Spleen (tissue), 11 donors: Measurements from ENCODE around the gene MCM10. TPM values are rescaled to one million over a fixed set of nuclear protein-coding genes. Genes with fewer than 3 reads are reported as not detected.
"Not testable (repeated sequence)": the region's sequence is repeated elsewhere in the genome, so short reads cannot be mapped to it uniquely, and the experiment has no call there.

Experiments
- DNase-seq: peaks from one replicate; pipeline ENCODE4 v3.0.0-alpha.2; 2020
- H3K27ac ChIP-seq, 8 donors: fragments of 200-600 bp; sonication (generic) in 7 of 8; 1 replicate in 4 of 8; 2 replicates in 4 of 8; pipeline versions ENCODE4 v1.5.0 to v1.8.0; 2016 to 2021; ENCODE audit warnings: inconsistent platforms in 4 of 8, mild to moderate bottlenecking in 4 of 8, moderate library complexity in 1 of 8
- H3K27me3 ChIP-seq, 7 donors: fragments of 200-600 bp; sonication (generic) in 6 of 7; replicated peaks in 1 of 7; 1 replicate in 4 of 7; 2 replicates in 3 of 7; pipeline versions ENCODE4 v1.5.0 to v1.8.0; 2016 to 2021; ENCODE audit warnings: inconsistent platforms in 3 of 7, mild to moderate bottlenecking in 1 of 7
- H3K36me3 ChIP-seq, 6 donors: fragments of 200-600 bp; sonication (generic) in 5 of 6; 1 replicate in 4 of 6; 2 replicates in 2 of 6; pipeline versions ENCODE4 v1.5.0 to v1.8.0; 2016 to 2021; ENCODE audit warnings: inconsistent platforms in 2 of 6
- H3K4me1 ChIP-seq, 6 donors: fragments of 200-600 bp; sonication (generic) in 5 of 6; 1 replicate in 3 of 6; 2 replicates in 3 of 6; pipeline versions ENCODE4 v1.5.0 to v1.8.0; 2016 to 2021; ENCODE audit warnings: inconsistent platforms in 3 of 6
- H3K4me3 ChIP-seq, 8 donors: fragments of 200-600 bp; sonication (generic) in 7 of 8; 1 replicate in 4 of 8; 2 replicates in 4 of 8; pipeline versions ENCODE4 v1.5.0 to v1.8.0; 2016 to 2021; ENCODE audit warnings: inconsistent platforms in 4 of 8, mild to moderate bottlenecking in 4 of 8, moderate library complexity in 2 of 8
- H3K9me3 ChIP-seq, 8 donors: fragments of 200-600 bp; sonication (generic) in 7 of 8; 1 replicate in 4 of 8; 2 replicates in 4 of 8; pipeline versions ENCODE4 v1.5.0 to v1.8.0; 2016 to 2021; ENCODE audit warnings: inconsistent platforms in 4 of 8
- POLR2A ChIP-seq, 3 donors: fragments of 450-650 bp; IDR thresholded peaks; one replicate each; pipeline ENCODE4 v1.5.1; 2017; ENCODE audit warnings: antibody characterized with exemption in 3 of 3, mild to moderate bottlenecking in 1 of 3
- POLR2AphosphoS5 ChIP-seq, 3 donors: sonication (generic); formaldehyde crosslinking; IDR thresholded peaks; one replicate each; pipeline ENCODE4 v1.5.1; 2017; ENCODE audit warnings: antibody characterized with exemption in 3 of 3
- WGBS, 5 donors: extraction: QIAGEN DNeasy Blood & Tissue Kit in 3 of 5; methylation state at CpG; one replicate each; pipeline versions ENCODE4 v1.1.5 to v1.1.7; 2013 to 2018; 5-methylcytosine and 5-hydroxymethylcytosine counted together
- intact Hi-C: fragments of 100-400 bp; cut with DNase I; formaldehyde crosslinking; loops from one replicate; pipeline ENCODE4 v1.15.0; 2023; ENCODE audit warnings: low total_unique reads
- polyA plus RNA-seq, 3 donors: library from polyadenylated mRNA; stranded (reverse); fragments of 200-250 nt; gene quantifications; one replicate each; pipeline ENCODE4 v1.2.1, GENCODE V29; 2013
- total RNA-seq, 7 donors: library from RNA; depleted of rRNA in 3 of 7; stranded (reverse); fragments of >200 nt in 3 of 7; fragmentation: NEBNext Ultra II Directional in 4 of 7; extraction: Animal tissue kit (Norgen Biotek cat#: 25700) in 4 of 7; gene quantifications; one replicate each; pipeline versions ENCODE4 v1.1.0 to v1.2.1, GENCODE V29; 2016 to 2021
- TF ChIP-seq, protein P1 (sequence below), 11 experiments: fragments of 200-600 bp in 7 of 11; fragments of 450-650 bp in 4 of 11; sonication (generic) in 4 of 11; IDR thresholded peaks in 8 of 11; conservative IDR thresholded peaks in 3 of 11; 1 replicate in 7 of 11; 2 replicates in 4 of 11; pipeline versions ENCODE4 v1.4.0 to v1.8.0; 2016 to 2021; ENCODE audit warnings: antibody characterized with exemption in 11 of 11, inconsistent platforms in 4 of 11, mild to moderate bottlenecking in 1 of 11
- donor health status: healthy with polysubstance abuse.
- donor health status: DM: no; HTN: no; CAD: no; lungs with moderate emphysema.
- donor health status: DM: no; HTN: no; CAD: no.
- donor health status: Bipolar disorder and iron deficiency.
- donor health status: healthy.
- donor health status: DM: no; HTN: no; CAD: no.
- donor health status: DM: yes; HTN: yes; CAD: no.

MCM10 gene
- total and polyA plus RNA-seq, 10 donors = 0.24 to 5.3 (median 1.7) TPM

DNA sequence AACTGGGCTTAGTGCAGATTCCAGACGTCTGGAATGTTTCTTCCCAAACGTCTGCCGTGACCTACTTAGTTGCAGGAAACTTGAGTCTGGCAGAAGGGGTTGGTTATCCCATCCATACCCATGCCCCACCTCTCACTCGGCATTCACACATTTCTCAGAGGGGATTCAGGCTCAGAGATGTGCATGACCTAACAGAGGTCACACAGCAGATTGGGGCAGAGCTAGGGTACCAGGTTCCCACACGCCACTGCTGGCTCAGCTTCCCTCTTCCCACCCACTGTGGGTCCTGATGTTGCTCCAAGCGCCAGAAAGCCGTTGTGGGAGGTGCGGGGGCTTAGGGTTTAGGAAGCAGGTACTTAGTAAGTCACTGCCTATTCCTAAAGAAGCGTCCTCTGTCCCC is 69.8 kb downstream of the MCM10 start:
- intact Hi-C loops = no loop called here
- H3K4me1 ChIP-seq = no peaks in the 10 kb centered on the region

DNA sequence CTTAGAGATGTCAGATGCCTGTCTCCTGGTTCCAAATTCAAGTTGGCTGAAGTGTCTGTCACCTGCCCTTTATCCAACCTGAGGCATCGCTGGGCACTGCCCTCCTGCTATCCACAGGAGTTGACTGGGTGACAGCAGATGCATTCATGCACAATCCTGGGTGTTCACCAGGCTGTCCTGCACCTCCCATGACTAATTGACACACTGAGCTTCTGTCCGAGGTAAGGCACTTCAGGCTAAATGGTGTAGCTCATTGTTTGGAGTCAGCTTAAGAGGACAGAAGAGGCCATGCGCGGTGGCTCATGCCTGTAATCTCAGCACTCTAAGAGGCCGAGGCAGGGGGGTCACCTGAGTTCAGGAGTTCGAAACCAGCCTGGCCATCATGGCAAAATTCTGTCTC is 70.5 kb downstream of the MCM10 start:
- H3K27ac ChIP-seq = no peak overlapping the region
- peaks cover 0 to 13% (median 0%) of the 10 kb centered on the region in 7 donors for H3K27me3 ChIP-seq
- WGBS, 5 donors = 89 to 96% (median 91%) methylated on average over 6 of the region's 6 CpGs
- H3K9me3 ChIP-seq = no peaks in the 10 kb centered on the region
- intact Hi-C loops = no loop called here
- TF ChIP-seq, protein P1, sequence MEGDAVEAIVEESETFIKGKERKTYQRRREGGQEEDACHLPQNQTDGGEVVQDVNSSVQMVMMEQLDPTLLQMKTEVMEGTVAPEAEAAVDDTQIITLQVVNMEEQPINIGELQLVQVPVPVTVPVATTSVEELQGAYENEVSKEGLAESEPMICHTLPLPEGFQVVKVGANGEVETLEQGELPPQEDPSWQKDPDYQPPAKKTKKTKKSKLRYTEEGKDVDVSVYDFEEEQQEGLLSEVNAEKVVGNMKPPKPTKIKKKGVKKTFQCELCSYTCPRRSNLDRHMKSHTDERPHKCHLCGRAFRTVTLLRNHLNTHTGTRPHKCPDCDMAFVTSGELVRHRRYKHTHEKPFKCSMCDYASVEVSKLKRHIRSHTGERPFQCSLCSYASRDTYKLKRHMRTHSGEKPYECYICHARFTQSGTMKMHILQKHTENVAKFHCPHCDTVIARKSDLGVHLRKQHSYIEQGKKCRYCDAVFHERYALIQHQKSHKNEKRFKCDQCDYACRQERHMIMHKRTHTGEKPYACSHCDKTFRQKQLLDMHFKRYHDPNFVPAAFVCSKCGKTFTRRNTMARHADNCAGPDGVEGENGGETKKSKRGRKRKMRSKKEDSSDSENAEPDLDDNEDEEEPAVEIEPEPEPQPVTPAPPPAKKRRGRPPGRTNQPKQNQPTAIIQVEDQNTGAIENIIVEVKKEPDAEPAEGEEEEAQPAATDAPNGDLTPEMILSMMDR (IDR thresholded peaks at IDR 0.05 in 8 of 11, conservative IDR thresholded peaks at IDR 0.05 in 3 of 11) = no peak
- TF ChIP-seq POLR2A (IDR thresholded peaks at IDR 0.05) (no peak), POLR2AphosphoS5 (IDR thresholded peaks at IDR 0.05) (no peak)
- no peak overlapping the region for H3K4me3 ChIP-seq
- H3K36me3 ChIP-seq = no peaks in the 10 kb centered on the region
- no peaks in the 10 kb centered on the region for H3K4me1 ChIP-seq
- DNase-seq = no peak

More for the DNA sequence above, 69.8 kb downstream of the MCM10 start:
- peaks cover 0 to 13% (median 0%) of the 10 kb centered on the region in 7 donors for H3K27me3 ChIP-seq
- no peaks in the 10 kb centered on the region for H3K9me3 ChIP-seq
- H3K4me3 ChIP-seq = no peak overlapping the region
- WGBS, 5 donors = 74 to 80% (median 79%) methylated on average over 8 to 9 of the region's 9 CpGs
- no peak for DNase-seq
- TF ChIP-seq POLR2AphosphoS5 (IDR thresholded peaks at IDR 0.05) (no peak), POLR2A (IDR thresholded peaks at IDR 0.05) (no peak)
- TF ChIP-seq, protein P1 (IDR thresholded peaks at IDR 0.05 in 8 of 11, conservative IDR thresholded peaks at IDR 0.05 in 3 of 11) = no peak
- no peaks in the 10 kb centered on the region for H3K36me3 ChIP-seq
- no peak overlapping the region for H3K27ac ChIP-seq

DNA sequence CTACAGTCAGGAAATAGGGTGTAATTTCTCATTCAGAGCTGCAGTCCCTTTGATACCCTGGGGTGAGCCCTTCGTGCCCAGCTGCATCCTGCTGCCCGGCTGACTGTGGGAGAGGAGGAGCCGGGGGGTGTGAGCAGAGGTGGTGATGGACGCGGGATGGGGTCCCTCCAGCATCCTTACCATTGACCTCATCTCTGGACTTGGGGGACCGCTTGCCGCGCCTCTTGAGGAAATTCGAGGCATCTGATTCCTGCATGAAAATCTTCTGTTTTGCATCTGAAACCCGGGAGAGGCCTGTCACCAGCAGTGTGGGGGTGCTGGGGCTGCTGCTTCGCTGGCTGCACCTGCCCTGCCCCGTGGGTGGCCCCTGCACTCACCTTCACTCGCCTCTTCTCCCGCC is 72.0 kb downstream of the MCM10 start:
- intact Hi-C loops = no loop called here
- Histone ChIP-seq H3K27ac (no peak overlapping the region), H3K9me3 (no peaks in the 10 kb centered on the region), H3K36me3 (no peaks in the 10 kb centered on the region), H3K4me3 (no peak overlapping the region), H3K27me3 (peaks cover 0 to 13% (median 0%) of the 10 kb centered on the region in 7 donors), H3K4me1 (no peaks in the 10 kb centered on the region)
- no peak for TF ChIP-seq POLR2AphosphoS5 (IDR thresholded peaks at IDR 0.05)
- TF ChIP-seq, protein P1 (IDR thresholded peaks at IDR 0.05 in 8 of 11, conservative IDR thresholded peaks at IDR 0.05 in 3 of 11) = no peak
- no peak for TF ChIP-seq POLR2A (IDR thresholded peaks at IDR 0.05)
- WGBS, 5 donors = 54 to 72% (median 63%) methylated on average over 12 to 14 of the region's 14 CpGs
- no peak for DNase-seq

DNA sequence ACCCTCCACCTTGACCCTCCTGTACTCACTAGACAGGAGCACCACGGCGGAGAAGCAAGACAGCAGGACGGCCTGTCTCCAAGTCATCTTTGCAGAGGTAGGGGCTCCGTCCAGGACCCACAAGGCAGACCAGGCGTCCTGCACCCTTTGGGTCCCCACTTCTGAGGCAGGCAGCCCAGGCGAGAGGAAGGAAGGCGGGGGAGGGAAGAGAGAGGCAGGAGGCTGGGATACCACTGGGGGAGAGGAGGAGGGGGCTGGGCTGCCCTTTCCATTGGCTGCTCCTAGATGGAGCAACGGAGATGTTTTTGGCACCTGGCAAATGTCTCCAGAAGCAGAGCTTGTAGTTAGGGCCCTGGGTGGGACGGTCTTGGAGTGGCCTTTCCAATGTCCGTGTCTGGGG is 72.8 kb downstream of the MCM10 start, which contains the start of gene UCMA:
Gene UCMA, minus strand, starts transcription at position 203 of the 400 bp plus-strand sequence. Its CDS starts 116 bp downstream, at position 87.
- H3K4me1 ChIP-seq = no peaks in the 10 kb centered on the region
- no peaks in the 10 kb centered on the region for H3K36me3 ChIP-seq
- H3K27ac ChIP-seq = no peak within 1 kb of the TSS
- peaks cover 0 to 13% (median 0%) of the 10 kb centered on the region in 7 donors for H3K27me3 ChIP-seq
- H3K4me3 ChIP-seq = no peak within 1 kb of the TSS
- intact Hi-C loops = no loop called here
- 71 to 81% (median 76%) methylated on average over 9 to 10 of the region's 10 CpGs for WGBS, 5 donors
- DNase-seq = no peak
- TF ChIP-seq, protein P1 (IDR thresholded peaks at IDR 0.05 in 8 of 11, conservative IDR thresholded peaks at IDR 0.05 in 3 of 11) = no peak
- TF ChIP-seq POLR2A (IDR thresholded peaks at IDR 0.05) (no peak), POLR2AphosphoS5 (IDR thresholded peaks at IDR 0.05) (no peak)
- no peaks in the 10 kb centered on the region for H3K9me3 ChIP-seq

DNA sequence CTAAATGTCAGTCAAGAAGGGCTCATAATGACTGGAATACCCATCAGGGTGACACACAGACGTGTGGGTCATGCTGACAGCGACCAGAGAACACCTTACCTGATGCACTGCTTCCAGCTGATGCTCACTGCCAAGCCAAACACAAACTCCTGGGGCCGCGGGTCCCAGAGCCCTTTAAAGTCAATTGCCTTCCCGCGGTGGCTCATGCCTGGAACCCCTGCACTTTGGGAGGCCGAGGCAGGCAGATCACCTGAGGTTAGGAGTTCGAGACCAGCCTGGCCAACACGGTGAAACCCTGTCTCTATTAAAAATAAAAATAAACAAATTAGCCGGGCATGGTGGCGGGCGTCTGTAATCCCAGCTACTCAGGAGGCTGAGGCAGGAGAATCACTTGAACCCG is 73.4 kb downstream of the MCM10 start:
- H3K4me1 ChIP-seq, H3K27ac ChIP-seq, H3K9me3 ChIP-seq, DNase-seq, intact Hi-C loops, H3K36me3 ChIP-seq, H3K4me3 ChIP-seq: not testable (repeated sequence)
- peaks cover 0 to 13% (median 0%) of the 10 kb centered on the region in 7 donors for H3K27me3 ChIP-seq
- WGBS, 5 donors = 82 to 94% (median 86%) methylated on average over 13 of the region's 13 CpGs
